H1 (cell line): Measurements from ENCODE around the gene SPDEF. TPM values are rescaled to one million over a fixed set of nuclear protein-coding genes. Genes with fewer than 3 reads are reported as not detected.

Source experiments
- CTCF ChIA-PET: fragments of 300-600 bp; sonication (Branson Sonifier 250); formaldehyde crosslinking; loops from one replicate; lab custom pipeline; 2021; ENCODE audit not compliant: partially characterized antibody; lab: Charles Lee
- POLR2A ChIA-PET: fragments of 300-600 bp; sonication (Branson Sonifier 250); formaldehyde crosslinking; loops from one replicate; lab custom pipeline; 2021; ENCODE audit warnings: inconsistent platforms; ENCODE audit not compliant: partially characterized antibody; lab: Charles Lee
- DNase-seq, 2 experiments: peaks; one replicate each; pipeline versions ENCODE4 v3.0.0 to v3.0.0-alpha.2; 2010 to 2022; ENCODE audit warnings: low spot score in 2 of 2, low read depth in 1 of 2, mixed read lengths in 1 of 2
- FAIRE-seq: peaks from 2 replicates; lab custom pipeline; 2011; peaks lifted over from hg19 to GRCh38; lab: Jason Lieb, UNC
- H2AFZ ChIP-seq: 2 replicates; pipeline ENCODE4 v1.8.1; 2012; ENCODE audit warnings: low read length, inconsistent platforms
- H2AK5ac ChIP-seq: 2 replicates; pipeline ENCODE4 v1.6.1; 2013; ENCODE audit warnings: low read depth, low read length
- H2BK120ac ChIP-seq: replicated peaks from 2 replicates; pipeline ENCODE3; 2013; ENCODE audit warnings: low read depth, low read length, inconsistent platforms
- H2BK12ac ChIP-seq: 2 replicates; pipeline ENCODE4 v1.6.1; 2013; ENCODE audit warnings: low read depth, low read length
- H2BK15ac ChIP-seq: 2 replicates; pipeline ENCODE4 v1.6.1; 2013; ENCODE audit warnings: low read length
- H2BK20ac ChIP-seq: 2 replicates; pipeline ENCODE4 v1.6.1; 2013; ENCODE audit warnings: low read length
- H2BK5ac ChIP-seq: 2 replicates; pipeline ENCODE4 v1.6.1; 2013; ENCODE audit warnings: low read depth, low read length
- H3K14ac ChIP-seq: 2 replicates; pipeline ENCODE4 v1.6.1; 2013; ENCODE audit warnings: inconsistent platforms; ENCODE audit not compliant: insufficient read length
- H3K18ac ChIP-seq: 2 replicates; pipeline ENCODE4 v1.6.1; 2013; ENCODE audit warnings: low read length; ENCODE audit errors: extremely low read depth
- H3K23ac ChIP-seq: 2 replicates; pipeline ENCODE4 v1.6.1; 2013; ENCODE audit warnings: inconsistent platforms; ENCODE audit not compliant: insufficient read length
- H3K23me2 ChIP-seq: 2 replicates; pipeline ENCODE4 v1.6.1; 2013; ENCODE audit warnings: low read depth, low read length
- H3K27ac ChIP-seq: 2 replicates; pipeline ENCODE4 v1.6.1; 2011; ENCODE audit warnings: low read depth, low read length, inconsistent platforms
- H3K27me3 ChIP-seq, 4 experiments: replicated peaks in 1 of 4; 1 replicate in 1 of 4; 2 replicates in 3 of 4; pipeline versions ENCODE4 v1.6.1 to v1.8.1; 2011 to 2013; ENCODE audit warnings: low read length in 3 of 4, mild to moderate bottlenecking in 3 of 4, inconsistent platforms in 2 of 4, mixed read lengths in 2 of 4, moderate library complexity in 1 of 4; ENCODE audit not compliant: control insufficient read depth in 3 of 4, insufficient read depth in 3 of 4; ENCODE audit errors: extremely low read depth in 1 of 4
- H3K36me3 ChIP-seq, 4 experiments: 2 replicates each; pipeline versions ENCODE4 v1.6.1 to v1.8.1; 2011 to 2013; ENCODE audit warnings: mild to moderate bottlenecking in 4 of 4, low read length in 3 of 4, moderate library complexity in 2 of 4, control low read depth in 1 of 4, inconsistent platforms in 1 of 4; ENCODE audit not compliant: insufficient read depth in 4 of 4, control insufficient read depth in 2 of 4
- H3K4ac ChIP-seq: replicated peaks from 2 replicates; pipeline ENCODE3; 2013; ENCODE audit warnings: low read length, low read depth, mixed read lengths, inconsistent platforms; ENCODE audit not compliant: insufficient read length
- H3K4me1 ChIP-seq, 4 experiments: replicated peaks in 1 of 4; 1 replicate in 1 of 4; 2 replicates in 3 of 4; pipeline versions ENCODE4 v1.6.1 to v1.8.1; 2011 to 2013; ENCODE audit warnings: low read length in 3 of 4, inconsistent platforms in 2 of 4, mixed read lengths in 1 of 4; ENCODE audit not compliant: insufficient read depth in 4 of 4, control insufficient read depth in 3 of 4
- H3K4me2 ChIP-seq, 2 experiments: 2 replicates each; pipeline versions ENCODE4 v1.6.1 to v1.8.1; 2011 to 2013; ENCODE audit warnings: low read depth in 2 of 2, low read length in 2 of 2, control low read depth in 1 of 2, inconsistent platforms in 1 of 2, mild to moderate bottlenecking in 1 of 2; ENCODE audit not compliant: insufficient read depth in 1 of 2
- H3K4me3 ChIP-seq, 4 experiments: fragments of 200-600, 300-600 bp in 1 of 4; sonication (generic), shearing (Covaris generic), sonication (Bioruptor Twin) in 1 of 4; 2 replicates each; pipeline versions ENCODE4 v1.5.1 to v1.8.1; 2011 to 2016; ENCODE audit warnings: low read length in 4 of 4, low read depth in 3 of 4, control low read depth in 2 of 4, inconsistent platforms in 2 of 4, mild to moderate bottlenecking in 2 of 4, mixed read lengths in 1 of 4, moderate library complexity in 1 of 4; ENCODE audit not compliant: insufficient read depth in 2 of 4; ENCODE audit errors: extremely low read depth in 1 of 4
- H3K56ac ChIP-seq: replicated peaks from 2 replicates; pipeline ENCODE3; 2013; ENCODE audit warnings: low read depth, mild to moderate bottlenecking, mixed read lengths, low read length, inconsistent platforms; ENCODE audit not compliant: insufficient read length
- H3K79me1 ChIP-seq: 2 replicates; pipeline ENCODE4 v1.6.1; 2013; ENCODE audit warnings: low read depth, low read length, control low read depth
- H3K79me2 ChIP-seq, 2 experiments: 2 replicates each; pipeline versions ENCODE4 v1.6.1 to v1.8.1; 2012 to 2013; ENCODE audit warnings: low read length in 2 of 2, mild to moderate bottlenecking in 2 of 2, inconsistent platforms in 1 of 2; ENCODE audit not compliant: insufficient read depth in 2 of 2, control insufficient read depth in 1 of 2
- H3K9ac ChIP-seq, 4 experiments: replicated peaks in 1 of 4; 1 replicate in 1 of 4; 2 replicates in 3 of 4; pipeline versions ENCODE4 v1.6.1 to v1.8.1; 2011 to 2013; ENCODE audit warnings: low read depth in 3 of 4, low read length in 3 of 4, control low read depth in 2 of 4, mild to moderate bottlenecking in 2 of 4, moderate library complexity in 2 of 4, inconsistent platforms in 1 of 4; ENCODE audit errors: extremely low read depth in 1 of 4
- H3K9me3 ChIP-seq, 2 experiments: 2 replicates each; pipeline versions ENCODE4 v1.6.1 to v1.8.1; 2012 to 2013; ENCODE audit warnings: mild to moderate bottlenecking in 2 of 2, moderate library complexity in 2 of 2, control low read depth in 1 of 2, inconsistent platforms in 1 of 2, low read depth in 1 of 2, low read length in 1 of 2, mixed read lengths in 1 of 2; ENCODE audit not compliant: insufficient read depth in 2 of 2
- H4K20me1 ChIP-seq, 2 experiments: replicated peaks in 1 of 2; 2 replicates each; pipeline versions ENCODE3 to v1.8.1; 2011 to 2013; ENCODE audit warnings: inconsistent platforms in 2 of 2, low read length in 2 of 2, mild to moderate bottlenecking in 1 of 2; ENCODE audit not compliant: insufficient read depth in 2 of 2, control insufficient read depth in 1 of 2
- H4K5ac ChIP-seq: 2 replicates; pipeline ENCODE4 v1.6.1; 2013; ENCODE audit warnings: low read length, low read depth, mixed read lengths, inconsistent platforms; ENCODE audit not compliant: insufficient read length
- H4K8ac ChIP-seq: 2 replicates; pipeline ENCODE4 v1.8.0; 2013; ENCODE audit warnings: mild to moderate bottlenecking, moderate library complexity, low read length, inconsistent platforms; ENCODE audit not compliant: insufficient read depth; ENCODE audit errors: extremely low read depth
- H4K91ac ChIP-seq: replicated peaks from 2 replicates; pipeline ENCODE3; 2013; ENCODE audit warnings: low read length, mixed read lengths, inconsistent platforms; ENCODE audit not compliant: insufficient read length
- RBBP5 ChIP-seq: IDR thresholded peaks from 2 replicates; pipeline ENCODE4 v1.7.1; 2012; ENCODE audit warnings: low read depth, mild to moderate bottlenecking, inconsistent platforms, low read length, moderate library complexity, borderline replicate concordance
- WGBS, 2 experiments: shearing (Covaris generic) in 1 of 2; methylation state at CpG; one replicate each; pipeline versions ENCODE4 v1.1.6 to v1.1.7; 2013 to 2015; ENCODE audit warnings: low lambda C conversion rate in 2 of 2, mixed read lengths in 2 of 2, inconsistent platforms in 1 of 2, low coverage in 1 of 2, missing lambda C conversion rate in 1 of 2; ENCODE audit not compliant: insufficient replicate concordance in 2 of 2, insufficient coverage in 1 of 2, insufficient read length in 1 of 2; ENCODE audit errors: extremely low coverage in 1 of 2, missing lambda C conversion rate in 1 of 2; 5-methylcytosine and 5-hydroxymethylcytosine counted together
- polyA plus RNA-seq, 7 experiments: library from polyadenylated mRNA; depleted of rRNA in 3 of 7; stranded (reverse) in 5 of 7; unstranded in 2 of 7; fragments of >200 nt in 5 of 7; fragments of 200-250 nt in 2 of 7; gene quantifications; 1 replicate in 5 of 7; 2 replicates in 1 of 7; 4 replicates in 1 of 7; pipeline versions ENCODE4 v1.2.1 to v1.2.3, GENCODE V29; 2011 to 2013; ENCODE audit warnings: missing spikeins in 2 of 7, mixed read lengths in 2 of 7
- total RNA-seq: library from RNA; stranded (reverse); fragmentation: NEBNext Ultra II Directional; extraction: Animal tissue kit (Norgen Biotek cat#: 25700); gene quantifications from 2 replicates; pipeline ENCODE4 v1.2.1, GENCODE V29; 2021

Gene SPDEF
- total and polyA plus RNA-seq, 2 of the 8 experiments (the other 6 are each of a cell fraction or from before 2014, with no cell fraction given): 0.15 to 0.30 TPM

- no peak overlapping the region for H3K56ac ChIP-seq
- DNase-seq (no peak), FAIRE-seq (no peak)
- no peak overlapping the region for H4K91ac ChIP-seq
- H3K23me2 ChIP-seq: peaks cover 2% of the 10 kb centered on the region; the same call in 1 of the 2 replicates
- H4K5ac ChIP-seq: no peak overlapping the region
- no peak overlapping the region for H3K4ac ChIP-seq
- H2BK5ac ChIP-seq: no peak overlapping the region
- no peak overlapping the region for H2AFZ ChIP-seq
- peaks cover 2 to 19% (median 9%) of the 10 kb centered on the region in 4 experiments; a peak in 5 of 7 replicates for H3K4me1 ChIP-seq
- H4K20me1 ChIP-seq: peaks cover 0 to 9% of the 10 kb centered on the region in 2 experiments
- H3K23ac ChIP-seq: no peak overlapping the region
- H3K27ac ChIP-seq: no peak overlapping the region
- H2BK20ac ChIP-seq: no peak overlapping the region
- H2BK12ac ChIP-seq: no peak overlapping the region
- no peak overlapping the region for H3K18ac ChIP-seq
- CTCF ChIA-PET: interaction anchor here (0.8 to 2.5 kb wide), 5 partner anchors 9 to 404 kb away, joined by 3 to 14 read pairs (median 4); no protein-coding TSS in a partner anchor
- H2AK5ac ChIP-seq: no peak overlapping the region
- no peak overlapping the region for H2BK15ac ChIP-seq
- H3K9ac ChIP-seq: no peak overlapping the region
- no peak overlapping the region for H2BK120ac ChIP-seq
- no peaks in the 10 kb centered on the region for H3K79me1 ChIP-seq
- H3K4me3 ChIP-seq: no peak overlapping the region
- H4K8ac ChIP-seq: no peak overlapping the region
- 88% methylated on average over 4 of the region's 4 CpGs; no CpG with 5 or more reads in 1 of the 2 experiments for WGBS, 2 experiments
- peaks cover 0 to 46% of the 10 kb centered on the region in 2 experiments; a peak in 2 of 4 replicates for H3K79me2 ChIP-seq
- POLR2A ChIA-PET: interaction anchor here (1.1 to 1.9 kb wide), 2 partner anchors 27 to 105 kb away, joined by 3 to 7 read pairs; no protein-coding TSS in a partner anchor
- H3K4me2 ChIP-seq: peak overlapping the region in 1 of 2 experiments; percentile 34; a peak in 1 of 4 replicates
- H3K14ac ChIP-seq: no peak overlapping the region
- H3K27me3 ChIP-seq: no peaks in the 10 kb centered on the region
- H3K9me3 ChIP-seq: no peaks in the 10 kb centered on the region
- H3K36me3 ChIP-seq: peaks cover 0 to 3% (median under 1%) of the 10 kb centered on the region in 4 experiments; a peak in 2 of 8 replicates
- no peak for TF ChIP-seq RBBP5
These were observed 44.7 kb upstream of the SPDEF start for GRCh38 chr6:34600796-34601195.
